ENCODE results near the gene MAJIN.
A peak's percentile ranks its signal among the peaks of the same experiment; 100 is the strongest.

The MAJIN gene

GRCh38 chr11:64910451-64911093, 61.3 kb downstream of the MAJIN start:
- DNase-seq = no peak

- DNase-seq = no peak
Observed at GRCh38 chr11:64909653-64910343, 62.1 kb downstream of the MAJIN start.

GRCh38 chr11:64908766-64909165, 63.1 kb downstream of the MAJIN start:
- DNase-seq = no peak

- DNase-seq = no peak
Observed at GRCh38 chr11:64906314-64906635, 65.6 kb downstream of the MAJIN start.

GRCh38 chr11:64905516-64906313, 66.2 kb downstream of the MAJIN start:
- no peak for DNase-seq

- no peak for DNase-seq
Observed at GRCh38 chr11:64903291-64903833, 68.5 kb downstream of the MAJIN start.

GRCh38 chr11:64902102-64902900, 69.6 kb downstream of the MAJIN start:
- DNase-seq = no peak

GRCh38 chr11:64900774-64901173, 71.1 kb downstream of the MAJIN start:
- no peak for DNase-seq

- no peak for DNase-seq
Observed at GRCh38 chr11:64900263-64900678, 71.6 kb downstream of the MAJIN start.

- no peak for DNase-seq
Observed at GRCh38 chr11:64898541-64898940, 73.4 kb downstream of the MAJIN start.

GRCh38 chr11:64898076-64898445, 73.8 kb downstream of the MAJIN start:
- no peak for DNase-seq

GRCh38 chr11:64897381-64898075, 74.4 kb downstream of the MAJIN start:
- peak; percentile 27 for DNase-seq

GRCh38 chr11:64896448-64897022, 75.4 kb downstream of the MAJIN start:
- no peak for DNase-seq

GRCh38 chr11:64894812-64895452, 77.0 kb downstream of the MAJIN start:
- DNase-seq = no peak

GRCh38 chr11:64894070-64894811, 77.7 kb downstream of the MAJIN start:
- peak; percentile 81 for DNase-seq

- DNase-seq = no peak
Observed at GRCh38 chr11:64893194-64894069, 78.5 kb downstream of the MAJIN start.

- no peak for DNase-seq
Observed at GRCh38 chr11:64892838-64893193, 79.1 kb downstream of the MAJIN start.

- DNase-seq = no peak
Observed at GRCh38 chr11:64892411-64892831, 79.5 kb downstream of the MAJIN start.

- no peak for DNase-seq
Observed at GRCh38 chr11:64891880-64892279, 80.0 kb downstream of the MAJIN start.
